Kidney tubule cell (primary cell): ENCODE data around the gene DDC.

Experiments used
- DNase-seq: peaks from one replicate; pipeline ENCODE4 v3.0.0-alpha.2; 2018; ENCODE audit warnings: low spot score

Gene DDC

DNA sequence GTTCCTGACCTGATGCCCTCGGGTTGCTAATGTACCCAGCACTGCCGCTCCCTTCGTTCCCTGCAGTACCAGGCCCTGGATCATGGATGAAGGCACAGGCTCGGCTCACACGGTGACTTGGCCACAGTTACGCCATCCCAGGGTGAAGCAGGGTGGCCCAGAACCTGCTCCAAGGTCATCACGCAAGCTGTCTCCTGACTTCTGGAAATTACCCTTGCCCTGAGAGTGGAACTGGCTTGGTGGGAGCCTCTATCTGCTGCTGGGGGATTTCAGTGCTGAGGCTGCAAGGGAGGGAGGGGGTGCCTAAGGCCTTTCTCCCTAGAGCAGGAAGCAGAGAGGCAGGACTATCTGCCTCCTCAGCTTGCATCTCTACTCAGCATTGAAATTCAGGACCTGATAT lies 151.6 kb downstream of the DDC start:
- no peak for DNase-seq

DNA sequence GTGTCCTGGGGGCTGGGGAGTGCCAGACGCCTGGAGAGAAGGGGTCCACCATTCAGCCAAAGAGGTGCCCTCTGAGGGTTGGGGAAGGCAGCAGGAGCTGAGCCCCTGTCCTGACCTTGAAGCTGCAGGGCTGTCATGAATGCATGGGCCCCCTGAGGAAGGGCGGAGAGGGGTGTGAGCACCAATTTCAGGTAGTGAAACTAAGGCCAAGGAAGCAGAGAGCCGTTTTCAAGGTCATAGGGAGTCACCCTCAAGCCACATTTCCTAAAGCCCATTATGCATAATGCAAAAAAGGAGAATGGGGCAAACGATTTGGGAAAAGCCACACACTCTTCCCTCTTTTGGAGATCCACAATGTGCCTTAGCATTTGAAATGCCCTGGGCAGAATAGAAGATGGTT lies 152.2 kb downstream of the DDC start:
- DNase-seq, result no peak

DNA sequence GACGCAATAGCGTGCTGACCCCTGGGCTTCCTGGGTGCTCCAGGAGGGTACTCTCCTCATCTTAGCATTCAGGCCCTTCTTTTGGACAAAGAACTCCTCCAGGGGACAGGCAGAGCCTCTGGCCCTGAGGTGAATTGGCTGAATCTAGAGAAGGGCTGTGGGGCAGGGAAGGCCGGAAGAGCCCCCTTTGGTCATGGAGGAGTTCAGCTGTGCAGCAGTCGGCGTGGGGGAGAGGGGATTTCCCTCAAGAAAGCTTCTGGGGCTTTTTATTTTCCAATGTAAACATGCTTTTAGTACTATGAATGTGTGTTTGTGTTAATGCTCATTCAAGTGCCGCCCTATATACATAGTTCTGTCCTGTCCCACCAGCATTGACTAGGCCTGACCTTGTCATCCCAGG lies 153.9 kb downstream of the DDC start:
- DNase-seq, result no peak

DNA sequence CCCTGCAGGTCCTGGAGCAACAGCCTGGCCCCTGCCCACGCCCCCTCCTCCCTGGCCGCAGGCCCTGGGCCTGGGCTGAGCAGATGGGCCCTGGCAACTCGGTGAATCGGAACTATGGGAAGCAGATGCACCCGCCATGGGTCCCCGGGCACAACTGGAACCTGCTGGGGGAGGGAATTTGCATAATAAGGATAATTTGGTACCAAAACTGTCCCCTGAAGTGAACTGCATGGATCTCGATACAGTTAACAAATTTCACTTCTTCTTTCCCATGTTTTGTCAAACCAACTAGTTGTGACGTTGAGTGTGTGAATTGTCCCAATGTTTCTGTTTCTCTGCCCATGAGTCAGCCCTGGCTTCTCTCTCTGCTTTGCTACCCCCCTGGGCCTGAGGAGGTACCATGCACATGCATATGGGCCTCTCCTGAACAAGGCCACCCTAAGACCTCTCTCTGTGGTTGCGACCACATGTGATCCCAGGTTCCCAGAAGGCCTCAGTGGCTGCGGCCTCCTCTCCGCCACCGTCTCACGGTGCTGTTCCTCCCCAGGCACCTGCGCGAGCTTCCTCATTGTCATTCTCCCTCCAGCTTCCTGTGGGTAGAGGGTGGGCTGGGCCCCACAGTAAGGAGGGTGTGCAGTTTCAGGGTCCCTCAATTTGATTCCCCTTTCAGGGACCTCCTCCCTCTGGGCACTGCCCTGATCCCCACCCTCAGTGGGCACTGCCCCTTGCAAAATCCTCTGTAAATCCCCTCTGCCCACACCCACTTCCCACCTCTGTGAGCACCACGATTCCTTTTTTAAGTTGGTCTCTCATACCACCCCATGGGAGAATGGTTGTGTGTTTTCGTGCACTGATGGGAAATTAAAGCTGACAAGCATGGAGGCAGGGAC lies 155.1 kb downstream of the DDC start:
- DNase-seq, result no peak
